HCT116 (cell line): ENCODE results near the gene HLA-DQB2. TPM values are rescaled to one million over a fixed set of nuclear protein-coding genes. Genes with fewer than 3 reads are reported as not detected.

ENCODE experiments used
- ATAC-seq: fragments of 200-7000 bp; cut with Tn5 transposase; 2 replicates; pipeline ENCODE4 v1.9.1; 2020; ENCODE audit warnings: mild to moderate bottlenecking, moderate library complexity
- BruUV-seq: library from RNA; stranded (reverse); fragments of 400-500 nt; replicated peaks from 2 replicates; lab custom pipeline; 2021; lab: Mats Ljungman, UMichigan
- CTCF ChIA-PET: fragments of 300-600 bp; sonication (Branson Sonifier 250); formaldehyde crosslinking; loops from one replicate; lab custom pipeline; 2021; ENCODE audit warnings: antibody characterized with exemption; lab: Charles Lee
- POLR2A ChIA-PET: fragments of 300-600, 350-600 bp; sonication (Branson Sonifier 250); formaldehyde crosslinking; loops from one replicate; lab custom pipeline; 2021; ENCODE audit warnings: antibody characterized with exemption; lab: Charles Lee
- RAD21 ChIA-PET, 2 experiments: fragments of 300-600 bp; sonication (Branson Sonifier 250); formaldehyde crosslinking; loops; one replicate each; lab custom pipeline; 2023; ENCODE audit warnings: low total read pairs in 2 of 2; ENCODE audit not compliant: uncharacterized antibody in 2 of 2, unreplicated experiment in 2 of 2, low non-redundant PET in 1 of 2; lab: Charles Lee
- DNase-seq: peaks from one replicate; pipeline ENCODE4 v3.0.0-alpha.2; 2010; ENCODE audit warnings: low read depth, low spot score
- H2AFZ ChIP-seq: fragments of 200-600 bp; shearing (Covaris generic), sonication (generic); 2 replicates; pipeline ENCODE4 v1.6.1; 2017; ENCODE audit warnings: low read depth, mixed run types, mixed read lengths, antibody characterized with exemption, low read length; ENCODE audit not compliant: poor library complexity, severe bottlenecking
- H3K27ac ChIP-seq: 2 replicates; pipeline ENCODE4 v1.5.1; 2012; ENCODE audit warnings: low read depth, low read length
- H3K27me3 ChIP-seq: fragments of 200-600 bp; sonication (generic); 2 replicates; pipeline ENCODE4 v1.6.1; 2016; ENCODE audit warnings: mixed run types, low read length, mixed read lengths; ENCODE audit not compliant: insufficient read depth
- H3K36me3 ChIP-seq, 2 experiments: fragments of 200-500 bp in 1 of 2; fragments of 200-600 bp in 1 of 2; sonication (Bioruptor generic) in 1 of 2; sonication (generic) in 1 of 2; 2 replicates each; pipeline versions ENCODE4 v1.5.1 to v1.6.1; 2014 to 2016; ENCODE audit warnings: low read length in 2 of 2, inconsistent platforms in 1 of 2, mixed read lengths in 1 of 2, mixed run types in 1 of 2; ENCODE audit not compliant: insufficient read depth in 2 of 2, control insufficient read depth in 1 of 2
- H3K4me1 ChIP-seq, 2 experiments: fragments of 200-600 bp in 1 of 2; sonication (generic) in 1 of 2; 2 replicates each; pipeline versions ENCODE4 v1.5.1 to v1.6.1; 2012 to 2017; ENCODE audit warnings: low read length in 2 of 2, inconsistent platforms in 1 of 2, mild to moderate bottlenecking in 1 of 2, mixed read lengths in 1 of 2, mixed run types in 1 of 2, moderate library complexity in 1 of 2; ENCODE audit not compliant: insufficient read depth in 2 of 2, control insufficient read depth in 1 of 2
- H3K4me2 ChIP-seq: fragments of 200-600 bp; sonication (generic); 2 replicates; pipeline ENCODE4 v1.6.1; 2017; ENCODE audit warnings: mixed run types, low read length, mixed read lengths
- H3K4me3 ChIP-seq, 2 experiments: fragments of 200-600 bp in 1 of 2; sonication (generic) in 1 of 2; replicated peaks in 1 of 2; 2 replicates each; pipeline ENCODE4 v1.5.1; 2011 to 2016; ENCODE audit warnings: low read length in 2 of 2, control low read depth in 1 of 2, low read depth in 1 of 2, mild to moderate bottlenecking in 1 of 2, mixed read lengths in 1 of 2, mixed run types in 1 of 2
- H3K79me2 ChIP-seq: fragments of 200-600 bp; sonication (generic); 2 replicates; pipeline ENCODE4 v1.6.1; 2017; ENCODE audit warnings: mild to moderate bottlenecking, mixed run types, low read length, moderate library complexity, mixed read lengths; ENCODE audit not compliant: insufficient read depth
- H3K9ac ChIP-seq: fragments of 200-600 bp; sonication (generic); 2 replicates; pipeline ENCODE4 v1.6.1; 2016; ENCODE audit warnings: low read length, mixed read lengths
- H3K9me2 ChIP-seq: fragments of 200-600 bp; sonication (generic), shearing (Covaris generic); 2 replicates; pipeline ENCODE4 v1.6.1; 2017; ENCODE audit warnings: mixed run types, mild to moderate bottlenecking, moderate library complexity; ENCODE audit not compliant: insufficient read depth
- H3K9me3 ChIP-seq, 2 experiments: fragments of 200-500 bp in 1 of 2; fragments of 200-600 bp in 1 of 2; sonication (Bioruptor generic) in 1 of 2; sonication (generic) in 1 of 2; 2 replicates each; pipeline ENCODE4 v1.6.1; 2014 to 2017; ENCODE audit warnings: low read length in 2 of 2, mixed read lengths in 2 of 2, inconsistent platforms in 1 of 2, low read depth in 1 of 2, mild to moderate bottlenecking in 1 of 2, mixed run types in 1 of 2, moderate library complexity in 1 of 2; ENCODE audit not compliant: control insufficient read depth in 1 of 2, insufficient read depth in 1 of 2
- H4K20me1 ChIP-seq: fragments of 200-600 bp; sonication (generic), shearing (Covaris generic); 2 replicates; pipeline ENCODE4 v1.6.1; 2017; ENCODE audit warnings: mixed run types, mild to moderate bottlenecking, moderate library complexity; ENCODE audit not compliant: insufficient read depth
- CBX3 ChIP-seq: IDR thresholded peaks from 2 replicates; pipeline ENCODE4 v1.6.1; 2012; ENCODE audit warnings: low read depth
- CTCF ChIP-seq, 3 experiments: fragments of 200-600 bp in 1 of 3; sonication (generic) in 1 of 3; IDR thresholded peaks in 2 of 3; conservative IDR thresholded peaks in 1 of 3; 2 replicates each; pipeline ENCODE4 v1.5.1; 2012 to 2017; ENCODE audit warnings: low read depth in 2 of 3, low read length in 2 of 3, antibody characterized with exemption in 1 of 3, borderline replicate concordance in 1 of 3, control low read depth in 1 of 3, mild to moderate bottlenecking in 1 of 3, mixed read lengths in 1 of 3, mixed run types in 1 of 3, moderate library complexity in 1 of 3; ENCODE audit not compliant: insufficient read depth in 1 of 3
- ELF1 ChIP-seq: IDR thresholded peaks from 2 replicates; pipeline ENCODE4 v1.6.1; 2012; ENCODE audit warnings: low read depth, borderline replicate concordance
- EZH2 ChIP-seq: fragments of 200-600 bp; sonication (generic); IDR thresholded peaks from 2 replicates; pipeline ENCODE4 v1.6.1; 2017; ENCODE audit warnings: antibody characterized with exemption, mixed run types
- FOSL1 ChIP-seq: IDR thresholded peaks from 2 replicates; pipeline ENCODE4 v1.6.1; 2012; ENCODE audit warnings: low read depth
- JUND ChIP-seq: IDR thresholded peaks from 2 replicates; pipeline ENCODE4 v1.6.1; 2012
- POLR2A ChIP-seq: IDR thresholded peaks from 2 replicates; pipeline ENCODE4 v1.7.0; 2011; ENCODE audit warnings: borderline replicate concordance; ENCODE audit not compliant: insufficient read depth, insufficient read length; ENCODE audit errors: extremely low read depth
- RAD21 ChIP-seq: IDR thresholded peaks from 2 replicates; pipeline ENCODE4 v1.6.1; 2012; ENCODE audit warnings: low read depth, mild to moderate bottlenecking
- REST ChIP-seq: IDR thresholded peaks from 2 replicates; pipeline ENCODE4 v1.6.1; 2012; ENCODE audit warnings: low read depth
- SIN3A ChIP-seq: IDR thresholded peaks from 2 replicates; pipeline ENCODE4 v1.6.1; 2012; ENCODE audit warnings: low read depth
- SP1 ChIP-seq: IDR thresholded peaks from 2 replicates; pipeline ENCODE4 v1.6.1; 2012; ENCODE audit warnings: low read depth
- SRF ChIP-seq: IDR thresholded peaks from 2 replicates; pipeline ENCODE4 v1.6.1; 2012; ENCODE audit warnings: low read depth
- TCF7L2 ChIP-seq: IDR thresholded peaks from 2 replicates; pipeline ENCODE4 v1.7.0; 2011; ENCODE audit warnings: borderline replicate concordance, inconsistent platforms; ENCODE audit not compliant: insufficient read depth, insufficient read length; ENCODE audit errors: extremely low read depth
- YY1 ChIP-seq: IDR thresholded peaks from 2 replicates; pipeline ENCODE4 v1.6.1; 2011; ENCODE audit warnings: low read length, low read depth, moderate library complexity, mild to moderate bottlenecking; ENCODE audit not compliant: insufficient replicate concordance; ENCODE audit errors: extremely low read depth
- ZBTB33 ChIP-seq: IDR thresholded peaks from 2 replicates; pipeline ENCODE4 v1.6.1; 2011; ENCODE audit warnings: mild to moderate bottlenecking, low read length, moderate library complexity; ENCODE audit not compliant: insufficient replicate concordance; ENCODE audit errors: extremely low read depth
- ZNF274 ChIP-seq: fragments of 200-500 bp; sonication (Bioruptor generic); IDR thresholded peaks from 2 replicates; pipeline ENCODE4 v1.6.1; 2014; ENCODE audit warnings: mild to moderate bottlenecking, low read depth, low read length, inconsistent platforms
- intact Hi-C: fragments of 100-400 bp; cut with micrococcal nuclease; formaldehyde crosslinking; loops from 2 replicates; pipeline ENCODE4 v1.10.0; 2022
- total RNA-seq: library from RNA; stranded (reverse); gene quantifications from one replicate; pipeline ENCODE4 v1.2.1, GENCODE V29; 2021; ENCODE audit not compliant: unreplicated experiment
- TF ChIP-seq, protein P1 (sequence below): IDR thresholded peaks from 2 replicates; pipeline ENCODE4 v1.6.1; 2012

The HLA-DQB2 gene
- total RNA-seq, 1 experiment from 2014 or later: 1.8 TPM

GRCh38 chr6:32799740-32800139 lies 36.4 kb upstream of the HLA-DQB2 start:
- H3K9ac ChIP-seq: no peak overlapping the region
- no peaks in the 10 kb centered on the region for H3K36me3 ChIP-seq
- no peaks in the 10 kb centered on the region for H3K79me2 ChIP-seq
- ChIA-PET CTCF (interaction anchor here (0.9 to 2.0 kb wide), 3 partner anchors 17 to 108 kb away, joined by 3 to 9 read pairs (median 3); no protein-coding TSS in a partner anchor), POLR2A (interaction anchor here (0.8 kb wide), 1 partner anchor 544 kb away, joined by 3 read pairs; no protein-coding TSS in a partner anchor), RAD21 (interaction anchor here (0.6 to 1.1 kb wide), 2 partner anchors 39 to 69 kb away, joined by 3 read pairs; partner anchors contain the start of gene TAP2 (in 1 of the 2))
- ATAC-seq (no peak), DNase-seq (no peak)
- no peak overlapping the region for H3K4me2 ChIP-seq
- intact Hi-C loops: loop anchor here (5.0 kb wide), 1 partner anchor 1027 kb away; no protein-coding TSS in a partner anchor
- peaks cover 56% of the 10 kb centered on the region for H3K27me3 ChIP-seq
- H3K9me3 ChIP-seq: no peaks in the 10 kb centered on the region
- BruUV-seq: no TSS peak
- no peak for TF ChIP-seq ELF1
- no peak for TF ChIP-seq RAD21
- TF ChIP-seq YY1: no peak
- TF ChIP-seq FOSL1: no peak
- TF ChIP-seq POLR2A: no peak
- TF ChIP-seq SIN3A: no peak
- TF ChIP-seq TCF7L2: no peak
- no peak for TF ChIP-seq ZBTB33
- no peak for TF ChIP-seq SP1
- TF ChIP-seq REST: no peak
- TF ChIP-seq, protein P1, sequence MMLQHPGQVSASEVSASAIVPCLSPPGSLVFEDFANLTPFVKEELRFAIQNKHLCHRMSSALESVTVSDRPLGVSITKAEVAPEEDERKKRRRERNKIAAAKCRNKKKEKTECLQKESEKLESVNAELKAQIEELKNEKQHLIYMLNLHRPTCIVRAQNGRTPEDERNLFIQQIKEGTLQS: no peak
- TF ChIP-seq CBX3: no peak
- TF ChIP-seq JUND: no peak
- TF ChIP-seq EZH2: no peak
- no peak for TF ChIP-seq SRF
- no peak for TF ChIP-seq CTCF (IDR thresholded peaks at IDR 0.05 in 2 of 3, conservative IDR thresholded peaks at IDR 0.05 in 1 of 3; ENCODE audit: borderline replicate concordance in 1 of 3, insufficient read depth in 1 of 3, low read depth in 2 of 3, low read length in 2 of 3)
- no peak for TF ChIP-seq ZNF274
- H3K9me2 ChIP-seq: no peaks in the 10 kb centered on the region
- H4K20me1 ChIP-seq: no peaks in the 10 kb centered on the region
- no peak overlapping the region for H2AFZ ChIP-seq
- H3K4me3 ChIP-seq: no peak overlapping the region
- H3K27ac ChIP-seq: no peak overlapping the region
- peaks cover 0 to 5% of the 10 kb centered on the region in 2 experiments; a peak in 1 of 4 replicates for H3K4me1 ChIP-seq
